Ureter (tissue), 1 donor: Measurements from ENCODE around the gene ACTRT2. TPM values are rescaled to one million over a fixed set of nuclear protein-coding genes. Genes with fewer than 3 reads are reported as not detected.

ENCODE experiments used
- DNase-seq: peaks from one replicate; pipeline ENCODE4 v3.0.0-alpha.2; 2020; ENCODE audit warnings: low spot score
- total RNA-seq: library from RNA; stranded (reverse); gene quantifications from one replicate; pipeline ENCODE4 v1.2.4, GENCODE V29; 2023
- donor health status: DM: yes; HTN: yes; CAD: no.

The ACTRT2 gene
- total RNA-seq, 1 donor from 2014 or later = not detected

DNA sequence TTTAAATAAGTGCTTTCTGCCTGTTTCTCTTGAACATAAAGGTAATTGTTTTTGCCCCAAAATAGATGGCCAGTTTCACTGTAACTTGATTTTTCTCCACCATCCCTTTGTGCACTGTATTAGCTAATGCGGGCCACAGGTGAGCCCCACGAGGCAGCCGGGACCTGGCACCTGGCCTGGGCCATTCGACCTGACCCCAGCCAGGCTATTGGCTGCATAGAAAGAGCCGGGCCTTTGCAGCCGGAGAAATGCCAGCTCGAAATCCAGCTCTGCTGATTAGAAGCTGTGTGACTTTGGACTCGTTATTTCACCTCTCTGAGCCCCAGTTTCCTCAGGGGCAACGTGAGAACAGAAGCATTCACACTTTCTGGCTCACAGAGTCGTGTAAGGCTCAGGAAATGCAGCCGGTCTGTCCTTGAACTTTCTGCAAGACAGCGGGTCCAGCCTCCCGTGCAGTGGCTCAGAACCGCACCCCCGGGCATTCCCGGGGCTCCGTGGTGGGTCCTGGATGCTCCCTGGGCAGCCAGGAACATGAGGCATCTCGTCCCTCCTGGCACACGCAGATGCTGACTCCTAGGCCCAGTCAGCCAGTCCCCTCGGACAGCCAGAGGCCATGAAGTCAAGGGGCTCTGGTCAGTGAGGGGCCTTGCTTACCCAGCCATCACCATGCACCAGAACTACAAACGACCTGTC, 37.4 kb upstream of the ACTRT2 start:
- no peak for DNase-seq

DNA sequence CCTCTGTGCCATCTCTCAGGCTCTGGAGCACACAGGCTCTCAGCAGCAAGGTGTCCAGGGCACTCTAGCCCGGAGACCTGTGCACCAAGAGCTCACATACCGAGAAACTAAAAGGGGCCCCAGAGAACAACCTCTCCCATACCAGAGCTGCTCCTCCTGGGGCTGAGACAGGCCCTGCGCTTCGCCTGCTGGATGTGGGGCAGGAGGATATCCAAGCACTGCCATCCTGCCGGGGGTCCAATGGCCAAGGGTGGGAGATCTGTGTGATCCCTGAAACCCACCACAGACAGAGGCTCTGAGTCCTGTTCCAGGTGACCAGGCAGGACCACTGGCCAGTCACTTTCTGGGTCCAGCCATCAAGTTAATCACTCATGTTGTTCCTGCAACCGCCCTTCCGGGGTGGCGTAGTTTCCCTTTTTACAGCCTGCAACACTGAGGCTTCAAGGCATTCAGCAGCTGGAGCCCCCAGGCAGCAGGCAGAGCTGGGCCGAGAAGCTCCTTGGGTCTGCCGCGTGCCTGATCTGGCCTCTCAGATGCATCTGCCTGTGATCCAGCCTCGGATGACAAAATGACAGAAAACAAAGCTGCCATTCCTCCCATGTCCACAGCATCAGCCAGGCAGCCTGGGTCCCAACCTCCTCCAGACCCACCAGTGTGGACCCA, 36.7 kb upstream of the ACTRT2 start:
- no peak for DNase-seq

DNA sequence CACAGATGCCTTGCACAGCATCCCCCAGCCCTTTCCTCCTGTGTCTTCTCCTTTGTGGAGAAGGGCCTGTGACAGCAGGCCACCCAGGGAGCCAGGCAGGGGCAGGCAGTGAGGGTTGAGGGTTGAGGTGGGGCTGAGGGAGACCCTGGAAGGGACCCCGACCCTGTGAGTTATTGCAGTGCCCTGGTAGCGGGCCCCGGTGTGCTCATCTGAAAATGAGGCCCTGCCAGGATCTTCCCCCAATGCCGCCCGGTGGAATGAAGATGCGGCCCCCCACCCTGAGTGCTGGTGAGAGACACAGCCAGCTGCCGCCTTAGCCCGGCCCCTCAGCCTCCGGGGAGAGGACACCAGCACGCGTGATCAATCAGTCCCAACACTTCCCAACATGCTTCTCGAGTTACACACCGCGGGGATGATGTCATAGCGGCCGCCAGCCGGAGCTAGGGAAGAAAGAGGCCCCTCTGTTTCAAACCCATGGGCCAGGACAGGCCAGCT, 36.2 kb upstream of the ACTRT2 start:
- no peak for DNase-seq

DNA sequence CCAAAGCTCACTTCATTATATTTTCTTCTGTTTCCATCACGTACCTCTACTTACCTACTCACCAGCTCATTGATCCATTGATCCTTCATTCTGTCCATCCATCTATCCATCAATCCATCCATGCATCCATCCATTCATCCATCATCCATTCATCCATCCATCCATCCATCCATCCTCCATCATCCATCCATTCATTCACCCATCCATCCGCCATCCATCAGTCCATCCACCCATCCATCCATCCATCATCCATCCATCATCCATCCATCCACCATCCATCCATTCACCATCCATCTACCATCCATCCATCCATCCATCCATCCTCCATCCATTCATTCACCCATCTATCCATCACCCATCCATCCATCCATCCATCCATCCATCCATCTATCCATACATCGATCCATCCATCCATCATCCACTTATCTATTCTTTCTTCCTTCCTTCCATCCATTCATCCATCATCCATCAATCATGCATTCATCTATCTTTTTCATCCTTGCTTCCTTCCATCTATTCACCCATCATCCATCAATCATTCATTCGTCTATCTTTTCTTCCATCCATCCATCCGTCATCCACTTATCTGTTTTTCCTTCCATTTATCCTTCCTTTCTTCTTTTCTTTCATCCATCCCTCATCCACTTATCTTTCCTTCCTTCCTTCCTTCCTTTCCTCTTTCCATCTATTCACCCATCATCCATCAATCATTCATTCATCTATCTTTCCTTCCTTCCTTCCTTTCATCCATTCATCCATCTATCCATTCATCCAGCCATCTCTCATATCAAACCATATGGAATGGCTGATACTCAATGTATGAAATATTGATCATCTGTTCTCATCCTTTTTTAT, 35.3 kb upstream of the ACTRT2 start:
- DNase-seq = no peak

DNA sequence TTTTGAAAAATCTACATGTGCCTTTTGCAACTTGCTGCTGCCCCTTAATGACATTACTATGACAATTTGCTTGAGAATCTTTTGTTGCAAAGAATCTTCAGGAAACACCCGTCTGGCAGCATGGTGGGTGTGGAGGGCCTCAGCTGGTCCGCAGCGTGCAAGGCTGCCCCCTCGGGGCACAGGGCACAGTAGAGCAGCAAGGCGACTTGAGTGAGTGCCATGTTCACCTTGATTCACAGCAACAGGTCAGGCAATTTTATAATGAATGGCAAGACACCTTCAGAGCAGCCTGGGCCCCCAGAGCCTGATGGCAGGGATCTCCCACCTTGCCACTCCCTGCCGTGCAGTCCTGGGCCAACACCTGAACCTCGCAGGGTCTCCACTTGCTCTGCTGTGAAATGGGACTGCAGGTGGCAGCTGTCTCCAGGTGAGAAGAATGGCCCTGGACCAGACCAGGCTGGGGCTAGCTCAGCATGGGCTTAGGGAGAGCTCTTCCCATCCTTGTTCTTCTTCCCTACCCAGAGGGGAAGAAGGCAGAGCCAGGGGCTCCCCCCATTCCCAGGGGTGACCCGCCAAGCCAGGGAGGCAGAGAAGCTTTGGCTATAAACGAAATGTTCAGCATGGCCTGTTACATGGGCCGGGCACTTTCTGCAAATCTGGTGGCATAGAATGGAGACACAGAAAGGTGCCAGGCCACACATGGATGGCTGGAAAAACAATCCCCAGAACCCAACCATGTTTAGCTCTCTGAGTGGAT, 34.5 kb upstream of the ACTRT2 start:
- no peak for DNase-seq

DNA sequence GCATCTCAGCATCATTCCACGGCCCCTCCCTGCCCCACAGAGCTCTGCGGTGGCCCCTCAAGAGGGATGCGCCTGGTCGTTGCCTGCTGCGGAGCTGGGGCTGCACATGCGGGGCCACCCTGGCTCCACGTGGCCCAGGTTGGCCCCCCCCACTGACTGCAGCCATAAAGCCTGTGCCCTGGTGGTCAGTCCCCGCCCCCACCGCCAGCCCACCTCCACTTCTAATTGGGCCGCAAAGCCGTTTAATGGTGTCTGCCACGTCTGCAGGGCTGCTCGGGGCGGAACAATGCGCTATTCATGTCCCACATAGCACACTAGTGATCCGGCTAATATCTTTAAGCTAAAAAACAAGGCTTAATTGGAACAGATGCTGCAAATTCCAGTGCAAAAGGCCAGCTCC, 33.5 kb upstream of the ACTRT2 start:
- no peak for DNase-seq

DNA sequence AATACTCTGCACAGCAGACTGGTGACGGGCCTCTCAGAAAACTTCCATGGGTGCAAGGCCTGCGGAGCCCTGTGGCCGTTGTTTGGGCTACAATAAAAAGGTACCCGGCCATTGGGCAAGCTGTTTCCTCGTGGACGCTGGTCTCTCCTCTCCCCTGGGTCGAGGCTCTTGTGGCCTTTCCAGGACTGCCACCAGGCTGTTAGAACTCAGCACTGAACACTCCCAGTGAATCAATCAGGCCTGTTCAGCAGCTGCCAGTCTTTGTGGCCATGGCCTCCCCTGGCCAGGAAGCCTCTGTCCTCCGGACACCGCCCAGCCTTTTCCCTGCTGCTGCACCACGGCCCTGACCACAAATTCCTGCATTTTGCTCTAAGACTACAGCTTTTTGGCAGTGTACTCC, 33.0 kb upstream of the ACTRT2 start:
- DNase-seq = no peak

DNA sequence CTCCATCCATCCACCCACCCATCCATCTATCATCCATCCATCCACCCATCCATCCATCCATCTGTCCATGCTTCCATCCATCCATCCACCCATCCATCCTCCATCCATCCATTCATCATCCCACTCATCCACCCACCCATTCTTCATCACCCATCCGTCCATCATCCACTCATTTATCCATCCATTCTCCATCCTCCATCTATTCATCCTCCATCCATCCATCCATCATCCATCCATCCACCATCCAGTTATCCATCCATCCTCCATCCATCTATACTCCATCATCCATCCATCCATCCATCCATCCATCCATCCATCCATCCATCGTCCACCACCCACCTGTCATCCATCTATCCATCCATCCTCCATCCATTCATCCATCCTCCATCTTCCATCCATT, 32.1 kb upstream of the ACTRT2 start:
- DNase-seq = no peak

DNA sequence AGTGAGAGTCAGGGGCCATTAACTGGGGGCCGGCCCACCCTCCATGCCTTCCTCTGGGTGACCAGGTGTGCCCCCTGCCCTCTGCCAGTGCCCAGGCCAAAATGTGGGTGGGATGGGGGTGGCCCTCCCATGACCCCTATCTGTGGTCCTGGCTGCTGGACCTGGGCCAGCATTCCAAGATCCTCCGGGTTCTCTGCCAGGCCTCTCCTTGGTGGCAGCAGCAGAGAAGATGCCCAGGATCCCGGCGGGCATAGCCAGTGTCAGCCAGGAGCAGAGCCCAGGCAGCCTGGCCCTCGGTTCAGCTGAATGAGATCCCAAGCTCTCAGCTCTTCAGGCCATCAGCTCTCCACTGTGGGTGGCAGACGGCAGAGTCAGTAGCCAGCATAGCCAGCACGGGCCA, 31.3 kb upstream of the ACTRT2 start:
- no peak for DNase-seq

DNA sequence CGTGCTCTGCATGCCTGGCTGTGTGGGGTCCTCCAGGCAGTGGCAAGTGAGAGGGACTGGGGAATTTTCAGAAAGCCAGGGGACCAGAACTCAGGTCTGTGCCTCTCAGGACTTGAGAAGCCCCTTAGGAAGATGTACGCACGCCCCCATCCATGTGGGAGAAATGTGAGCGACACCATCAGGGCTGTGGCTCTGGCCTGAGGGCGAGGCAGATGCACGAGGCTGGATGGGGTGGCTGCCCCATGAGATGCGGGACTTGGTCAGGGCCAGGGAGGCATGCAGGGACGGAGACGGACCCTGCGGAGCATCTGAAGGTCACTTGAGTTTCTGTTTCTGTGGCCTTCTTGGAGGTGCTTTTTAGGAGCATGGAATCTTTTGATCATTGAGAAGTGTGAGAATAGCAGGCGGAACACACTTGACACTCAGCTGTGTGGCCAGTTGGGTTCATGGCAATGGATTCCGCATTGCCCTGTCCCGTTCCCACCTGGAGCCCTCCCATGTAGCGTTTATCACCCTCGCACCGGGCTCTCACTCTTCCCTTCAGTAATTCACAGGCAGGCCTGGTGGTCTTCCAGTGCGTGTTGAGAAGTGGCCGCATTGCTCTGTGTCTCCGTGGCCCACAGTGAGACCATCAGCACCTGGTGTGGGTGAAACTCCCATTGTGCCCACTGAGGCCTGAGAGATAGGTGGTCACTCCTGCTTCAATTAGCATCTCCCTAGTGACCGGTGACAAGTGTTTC, 30.7 kb upstream of the ACTRT2 start:
- no peak for DNase-seq

DNA sequence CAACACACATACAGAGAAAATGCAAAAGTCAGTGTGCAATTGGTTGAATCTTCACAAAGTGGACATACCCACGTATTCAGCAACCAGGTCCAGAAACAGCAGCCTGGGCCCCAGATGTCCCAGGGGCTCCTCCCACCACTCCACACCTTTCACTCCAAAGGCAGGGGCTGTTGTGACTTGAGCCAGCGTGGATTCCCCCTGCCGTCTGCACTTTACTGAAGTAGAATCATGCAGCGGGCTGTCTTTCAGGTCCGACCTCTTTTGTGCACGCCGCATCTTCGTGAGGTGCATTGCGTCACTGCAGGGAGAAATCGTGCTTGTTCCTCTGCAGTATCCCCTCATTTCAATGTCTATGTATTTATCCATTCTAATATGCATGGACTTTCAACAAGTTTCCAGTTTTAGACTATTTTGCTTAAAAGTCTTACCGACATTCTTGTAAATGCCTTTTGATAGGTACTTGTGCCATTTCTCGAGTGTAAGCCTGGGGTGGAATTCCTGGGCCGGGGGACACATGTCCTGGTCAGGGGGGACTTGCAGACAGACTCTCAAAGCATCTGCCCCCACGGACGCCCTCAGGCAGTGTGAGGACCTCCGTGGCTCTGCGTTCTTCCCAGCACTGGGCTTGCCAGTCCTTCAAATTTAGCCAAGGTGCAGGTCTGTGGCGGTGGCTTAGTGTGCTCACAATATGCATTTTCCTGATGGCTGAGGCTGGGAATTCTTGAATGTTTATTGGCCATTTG, 29.3 kb upstream of the ACTRT2 start:
- no peak for DNase-seq

DNA sequence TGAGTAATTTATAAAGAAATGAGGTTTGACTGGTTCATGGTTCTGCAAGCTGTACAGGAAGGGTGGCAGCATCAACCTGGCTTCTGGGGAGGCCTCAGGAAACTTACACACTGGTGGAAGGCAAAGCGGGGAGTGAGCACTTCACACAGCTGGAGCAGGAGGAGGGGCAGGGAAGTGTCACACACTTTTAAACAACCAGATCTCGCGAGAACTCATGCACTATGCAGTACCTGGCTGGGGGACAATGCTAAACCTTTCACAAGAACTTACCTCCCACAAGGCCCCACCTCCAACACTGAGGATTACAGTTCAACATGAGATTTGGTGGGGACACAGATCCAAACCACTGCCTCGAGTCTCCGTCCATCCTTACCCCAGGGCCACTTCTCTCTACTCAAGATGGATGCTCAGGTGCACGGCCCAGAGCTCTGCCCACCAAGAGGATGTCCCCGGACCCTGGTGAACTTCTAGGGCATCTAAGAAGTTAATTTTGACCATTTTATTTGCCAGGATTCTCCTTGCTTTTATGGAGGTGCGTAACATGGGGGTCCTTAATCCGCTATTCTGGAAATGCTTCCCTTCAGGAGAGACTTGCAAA, 22.7 kb upstream of the ACTRT2 start:
- no peak for DNase-seq

DNA sequence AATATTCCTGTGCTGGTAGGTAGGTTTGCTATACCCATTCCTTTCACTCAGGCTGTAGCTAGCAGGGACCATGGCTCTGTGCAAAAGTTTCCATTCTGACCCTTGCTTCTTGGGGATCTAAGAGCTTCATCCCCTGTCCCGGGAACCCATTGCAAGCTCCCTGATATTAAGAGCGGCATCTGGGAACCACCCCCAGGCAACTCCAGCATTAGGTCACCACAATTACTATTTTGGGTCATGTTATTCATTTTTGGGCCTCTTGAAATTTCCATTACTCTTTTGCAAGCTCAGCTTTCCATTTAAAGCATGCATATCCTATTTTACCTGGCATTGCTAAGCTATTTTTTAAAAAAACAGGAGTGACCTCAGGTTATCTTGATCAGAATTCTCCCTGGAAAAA, 22.1 kb upstream of the ACTRT2 start:
- DNase-seq = no peak

DNA sequence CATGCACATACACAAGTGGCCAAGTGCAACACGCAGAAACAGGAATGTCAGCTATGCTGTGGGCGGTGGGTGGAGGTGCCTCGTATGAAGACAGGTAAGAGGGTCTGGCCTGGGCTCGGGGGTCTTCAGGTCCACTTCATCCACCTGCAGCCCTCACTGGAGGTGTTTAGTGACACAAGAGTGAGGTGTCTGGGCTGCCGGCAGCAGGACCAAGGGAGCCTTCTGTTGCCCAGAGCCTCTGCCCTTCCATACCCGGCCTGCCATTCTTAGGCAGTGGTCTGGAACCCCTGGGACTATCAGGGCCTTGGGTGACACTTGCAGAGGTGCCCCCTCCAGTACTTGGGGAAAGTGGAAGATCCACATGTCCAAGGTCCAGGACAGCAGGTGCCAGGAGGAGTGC, 21.7 kb upstream of the ACTRT2 start:
- no peak for DNase-seq

DNA sequence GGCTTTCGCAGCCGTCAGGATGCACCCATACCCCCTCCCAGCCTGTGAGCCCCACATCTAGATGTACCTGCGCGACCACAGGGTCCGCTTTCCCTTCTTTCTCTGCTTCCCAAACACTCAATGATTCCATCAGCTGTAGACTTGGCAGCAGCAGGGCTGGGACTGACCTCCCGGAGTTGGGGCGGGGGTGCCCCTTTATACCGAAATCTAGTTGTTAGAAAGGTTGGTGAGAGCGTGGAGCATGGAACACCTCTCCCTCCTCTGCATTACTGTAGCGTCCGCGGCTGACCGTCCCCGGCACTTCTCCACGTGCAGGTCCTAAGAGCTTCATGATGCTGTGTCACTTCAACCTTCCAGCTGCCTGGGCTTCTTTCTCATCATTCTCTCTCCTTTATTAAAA, 21.1 kb upstream of the ACTRT2 start:
- no peak for DNase-seq

DNA sequence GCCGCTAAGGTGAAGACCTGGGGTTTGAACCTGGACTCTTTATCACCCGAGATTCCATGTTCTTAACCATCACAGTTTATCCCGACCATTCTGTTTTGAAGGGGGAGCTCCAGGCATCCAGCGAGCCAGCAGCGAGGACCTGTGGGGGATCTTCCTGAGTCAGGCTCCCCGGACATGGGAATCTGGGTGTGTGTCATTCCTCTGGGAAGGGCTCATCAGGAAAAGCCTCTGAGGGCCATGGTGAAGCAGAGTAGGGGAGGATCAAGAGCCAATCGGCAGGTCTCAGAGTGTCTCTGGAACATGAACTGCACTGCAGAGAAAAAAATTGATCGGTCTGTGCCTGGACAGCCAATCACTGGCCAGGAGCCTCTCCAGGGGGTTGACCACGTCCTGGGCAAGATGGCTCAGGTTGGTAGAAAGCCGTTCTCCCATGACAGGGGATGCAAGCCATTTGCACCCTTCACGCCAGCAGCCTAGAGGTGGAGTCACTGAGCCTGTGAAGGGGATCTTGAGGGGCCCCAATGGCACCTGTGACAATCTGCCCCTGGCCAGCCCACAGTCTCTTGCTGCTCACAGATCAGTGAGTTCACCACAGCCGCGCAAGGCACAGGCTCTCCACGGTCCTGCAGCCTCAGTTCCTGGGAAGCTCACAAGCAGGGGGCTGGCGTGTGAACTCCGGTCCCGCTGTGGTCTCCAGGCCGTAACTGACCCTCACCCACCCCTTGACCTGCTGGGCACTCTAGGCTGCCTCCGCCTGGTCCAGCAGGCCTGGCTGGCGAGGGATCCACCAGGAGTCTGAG, 20.4 kb upstream of the ACTRT2 start:
- no peak for DNase-seq

DNA sequence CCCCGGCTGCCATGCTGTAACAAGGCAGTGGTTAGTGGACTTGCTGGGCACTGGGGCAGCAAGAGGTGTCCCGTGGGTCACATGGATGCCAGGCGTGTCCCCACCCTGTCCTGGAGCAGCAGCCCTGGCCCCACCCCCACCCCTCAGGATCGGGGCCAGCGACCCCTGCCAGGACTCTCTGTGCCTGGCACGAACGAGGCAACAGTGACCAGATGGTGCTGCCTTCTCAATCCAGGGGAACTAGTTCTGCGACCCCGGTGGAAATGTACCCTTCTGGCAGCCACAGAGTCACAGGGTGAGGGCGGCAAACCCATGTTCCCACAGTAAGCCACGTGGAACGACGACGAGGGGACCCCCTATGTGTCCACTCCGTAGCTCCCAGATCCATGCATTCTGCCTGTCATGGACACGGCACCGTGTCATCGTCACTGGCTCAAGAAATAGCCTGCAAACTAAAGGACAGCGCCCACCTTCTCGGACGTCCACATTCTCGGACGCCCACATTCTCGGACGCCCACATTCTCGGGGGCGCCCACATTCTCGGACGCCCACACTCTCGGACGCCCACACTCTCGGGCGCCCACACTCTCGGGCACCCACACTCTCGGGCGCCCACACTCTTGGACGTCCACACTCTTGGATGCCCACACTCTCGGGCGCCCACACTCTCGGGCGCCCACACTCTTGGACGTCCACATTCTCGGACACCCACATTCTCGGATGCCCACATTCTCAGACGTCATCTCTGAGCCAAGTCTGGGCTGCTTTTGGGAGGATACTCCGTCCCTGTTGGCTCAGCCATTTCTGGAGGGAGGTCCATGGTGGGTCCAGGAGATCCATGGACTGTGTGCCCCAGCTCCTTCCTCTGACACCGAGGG, 19.6 kb upstream of the ACTRT2 start:
- no peak for DNase-seq

DNA sequence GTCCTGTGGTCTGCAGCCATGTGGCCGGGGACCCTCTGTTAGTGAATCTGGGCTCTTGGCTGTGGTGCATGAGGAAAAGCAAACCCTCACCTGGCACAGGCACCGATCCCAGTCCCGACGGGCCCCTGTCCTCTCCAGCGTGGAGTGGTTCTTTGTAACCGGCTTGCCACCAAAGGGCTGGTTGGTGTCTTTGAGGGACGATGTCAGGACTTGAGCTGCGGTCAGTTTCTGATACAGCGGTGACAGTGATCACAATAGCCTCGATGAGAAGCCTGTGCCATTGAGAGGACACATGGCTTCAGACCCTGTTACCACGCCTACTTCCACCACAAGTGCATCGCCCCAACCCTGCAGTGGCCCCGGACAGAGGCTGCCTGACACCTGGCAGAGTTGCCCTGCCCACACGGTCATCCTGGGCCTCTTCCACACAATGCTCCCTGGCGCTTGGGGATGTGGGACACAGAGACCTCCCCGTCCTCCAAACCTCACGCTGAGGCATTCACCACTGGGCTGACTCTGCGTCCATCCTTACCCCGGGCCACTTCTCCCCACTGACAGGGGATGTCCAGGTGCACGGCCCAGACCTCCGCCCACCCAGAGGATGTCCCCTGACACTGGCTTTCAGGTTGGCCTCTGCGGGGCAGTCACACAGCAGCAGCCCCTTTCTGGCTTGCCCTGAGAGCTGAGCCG, 18.8 kb upstream of the ACTRT2 start:
- no peak for DNase-seq
